BLaER1 (cell line): ENCODE measurements around the gene CPPED1.
"Not testable (repeated sequence)": the region's sequence is repeated elsewhere in the genome, so short reads cannot be mapped to it uniquely, and the experiment has no call there.

Experiments
- H3K27ac ChIP-seq: shearing (Covaris generic); formaldehyde crosslinking; 2 replicates; pipeline ENCODE4 v1.8.1; 2022
- H3K27me3 ChIP-seq: shearing (Covaris generic); formaldehyde crosslinking; 2 replicates; pipeline ENCODE4 v1.8.1; 2022
- H3K36me3 ChIP-seq: shearing (Covaris generic); formaldehyde crosslinking; 2 replicates; pipeline ENCODE4 v1.8.1; 2022
- H3K4me1 ChIP-seq: shearing (Covaris generic); formaldehyde crosslinking; 2 replicates; pipeline ENCODE4 v1.8.1; 2022
- H3K4me2 ChIP-seq: shearing (Covaris generic); formaldehyde crosslinking; 2 replicates; pipeline ENCODE4 v1.8.1; 2022
- H3K4me3 ChIP-seq: shearing (Covaris generic); formaldehyde crosslinking; 2 replicates; pipeline ENCODE4 v1.8.1; 2022
- H3K9ac ChIP-seq: shearing (Covaris generic); formaldehyde crosslinking; 2 replicates; pipeline ENCODE4 v1.8.1; 2022
- H3K9me3 ChIP-seq: shearing (Covaris generic); formaldehyde crosslinking; 2 replicates; pipeline ENCODE4 v1.8.1; 2022
- H4K20me1 ChIP-seq: shearing (Covaris generic); formaldehyde crosslinking; 2 replicates; pipeline ENCODE4 v1.8.1; 2022
- Cebpa-rat ChIP-seq: shearing (Covaris generic); IDR thresholded peaks from 2 replicates; pipeline ENCODE4 v1.8.1; 2022

Gene CPPED1

DNA sequence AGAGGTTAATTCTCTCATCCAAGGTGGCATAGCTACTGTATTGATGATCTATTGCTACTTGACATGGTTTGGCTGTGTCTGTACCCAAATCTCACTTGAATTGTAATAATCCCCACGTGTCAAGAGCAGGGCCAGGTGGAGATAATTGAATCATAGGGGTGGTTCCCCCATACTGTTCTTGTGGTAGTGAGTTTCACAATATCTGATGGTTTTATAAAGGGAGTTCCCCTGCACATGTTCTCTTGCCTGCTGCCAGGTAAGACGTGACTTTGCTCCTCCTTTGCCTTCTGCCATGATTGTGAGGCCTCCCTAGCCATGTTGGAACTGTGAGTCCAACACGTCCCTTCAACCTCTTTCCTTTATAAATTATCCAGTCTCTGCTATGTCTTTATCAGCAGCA lies 22.9 kb upstream of the CPPED1 start:
- Histone ChIP-seq H3K4me1 (peaks cover 7% of the 10 kb centered on the region; the same call in 1 of the 2 replicates), H3K36me3 (no peaks in the 10 kb centered on the region), H3K9me3 (no peaks in the 10 kb centered on the region), H4K20me1 (no peaks in the 10 kb centered on the region), H3K4me3 (no peak overlapping the region), H3K27ac (no peak overlapping the region), H3K4me2 (no peak overlapping the region), H3K9ac (no peak overlapping the region), H3K27me3 (no peaks in the 10 kb centered on the region)
- TF ChIP-seq Cebpa-rat = no peak

DNA sequence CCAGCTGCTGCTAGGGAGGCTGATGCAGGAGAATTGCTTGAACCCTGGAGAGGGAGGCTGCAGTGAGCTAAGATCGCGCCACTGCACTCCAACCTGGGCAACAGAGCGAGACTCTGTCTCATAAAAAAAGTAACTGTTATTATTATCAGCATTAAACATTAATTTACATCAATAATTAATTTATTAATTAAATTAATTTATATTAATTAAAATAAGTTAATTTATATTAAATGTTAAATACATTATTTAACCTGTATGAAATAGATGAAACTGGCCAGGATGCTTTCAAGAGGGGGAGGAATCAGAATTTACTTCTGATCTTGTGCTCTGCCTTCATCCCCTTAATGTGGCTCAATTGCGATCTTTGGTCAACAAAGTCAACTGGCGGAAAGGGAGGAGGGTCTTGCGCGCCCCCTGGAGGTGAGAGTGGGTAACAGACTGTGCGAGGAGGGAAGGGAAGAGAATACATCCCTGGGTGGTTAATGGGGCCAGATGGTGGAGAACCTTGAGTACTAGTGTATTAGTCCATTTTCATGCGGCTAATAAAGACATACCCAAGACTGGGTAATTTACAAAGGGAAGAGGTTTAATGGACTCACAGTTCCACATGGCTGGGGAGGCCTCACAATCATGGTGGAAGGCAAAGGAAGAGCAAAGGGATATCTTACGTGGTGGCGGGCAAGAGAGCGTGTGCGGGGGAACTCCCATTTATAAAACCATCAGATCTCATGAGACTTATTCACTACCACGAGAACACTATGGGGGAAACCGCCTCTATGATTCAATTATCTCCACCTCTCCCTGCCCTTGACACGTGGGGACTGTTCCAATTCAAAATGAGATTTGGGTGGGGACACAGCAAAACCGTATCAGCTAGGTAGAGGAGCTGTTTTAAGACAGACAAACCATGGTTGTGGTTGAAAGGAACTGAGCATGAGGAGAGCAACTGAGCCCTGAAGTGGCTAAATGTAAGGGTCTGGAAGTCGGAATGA lies 15.7 kb upstream of the CPPED1 start:
- TF ChIP-seq Cebpa-rat = no peak
- H3K4me2 ChIP-seq = no peak overlapping the region

DNA sequence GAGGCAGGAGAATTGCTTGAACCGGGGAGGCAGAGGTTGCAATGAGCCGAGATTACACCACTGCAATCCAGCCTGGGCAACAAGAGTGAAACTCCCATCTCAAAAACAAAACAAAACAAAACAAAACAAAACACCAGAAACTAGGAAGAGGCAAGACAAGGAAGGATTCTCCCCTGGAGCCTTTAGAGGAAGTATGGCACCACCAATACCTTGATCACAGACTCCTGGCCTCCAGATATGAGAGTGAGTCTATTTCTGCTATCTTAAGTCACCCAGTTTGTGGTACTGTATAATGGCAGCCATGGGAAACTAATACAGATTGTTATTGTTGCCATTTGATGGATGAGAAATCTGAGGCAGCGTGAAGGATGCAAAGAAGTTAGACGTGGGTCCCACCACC lies 14.6 kb upstream of the CPPED1 start:
- peaks cover 20% of the 10 kb centered on the region for H3K4me1 ChIP-seq
- no peak for TF ChIP-seq Cebpa-rat
- no peaks in the 10 kb centered on the region for H3K9me3 ChIP-seq
- H3K9ac ChIP-seq = no peak overlapping the region
- no peaks in the 10 kb centered on the region for H3K36me3 ChIP-seq
- no peaks in the 10 kb centered on the region for H3K27me3 ChIP-seq
- H4K20me1 ChIP-seq = no peaks in the 10 kb centered on the region
- H3K4me2 ChIP-seq = no peak overlapping the region
- no peak overlapping the region for H3K27ac ChIP-seq
- no peak overlapping the region for H3K4me3 ChIP-seq

More for the DNA sequence above, 15.7 kb upstream of the CPPED1 start:
- Histone ChIP-seq H3K4me3 (no peak overlapping the region), H3K9me3 (no peaks in the 10 kb centered on the region), H3K4me1 (peaks cover 20% of the 10 kb centered on the region), H3K27ac (no peak overlapping the region), H3K36me3 (no peaks in the 10 kb centered on the region), H3K9ac (no peak overlapping the region), H3K27me3 (no peaks in the 10 kb centered on the region), H4K20me1 (no peaks in the 10 kb centered on the region)

DNA sequence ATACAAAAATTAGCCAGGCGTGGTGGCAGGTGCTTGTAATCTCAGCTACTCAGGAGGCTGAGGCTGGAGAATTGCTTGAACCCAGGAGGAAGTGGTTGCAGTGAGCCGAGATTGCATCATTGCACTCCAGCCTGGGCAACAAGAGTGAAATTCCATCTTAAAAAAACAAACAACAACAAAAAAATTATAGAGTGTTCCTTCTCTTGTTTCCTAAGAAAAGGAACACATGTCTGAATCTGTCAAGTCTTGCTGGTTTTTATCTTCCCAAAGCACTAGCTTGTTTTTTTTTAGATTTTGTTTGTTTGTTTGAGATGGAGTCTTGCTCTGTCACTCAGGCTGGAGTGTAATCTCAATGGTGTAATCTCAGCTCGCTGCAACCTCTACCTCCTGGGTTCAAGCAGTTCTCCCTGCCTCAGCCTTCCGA lies 13.1 kb upstream of the CPPED1 start:
- H3K9me3 ChIP-seq, H3K36me3 ChIP-seq, H3K9ac ChIP-seq, H3K27me3 ChIP-seq, H3K4me3 ChIP-seq, H4K20me1 ChIP-seq, H3K27ac ChIP-seq: not testable (repeated sequence)
- TF ChIP-seq Cebpa-rat = peak; percentile 77
- Histone ChIP-seq H3K4me1 (peaks cover 20% of the 10 kb centered on the region), H3K4me2 (peak overlapping the region; percentile 60)

DNA sequence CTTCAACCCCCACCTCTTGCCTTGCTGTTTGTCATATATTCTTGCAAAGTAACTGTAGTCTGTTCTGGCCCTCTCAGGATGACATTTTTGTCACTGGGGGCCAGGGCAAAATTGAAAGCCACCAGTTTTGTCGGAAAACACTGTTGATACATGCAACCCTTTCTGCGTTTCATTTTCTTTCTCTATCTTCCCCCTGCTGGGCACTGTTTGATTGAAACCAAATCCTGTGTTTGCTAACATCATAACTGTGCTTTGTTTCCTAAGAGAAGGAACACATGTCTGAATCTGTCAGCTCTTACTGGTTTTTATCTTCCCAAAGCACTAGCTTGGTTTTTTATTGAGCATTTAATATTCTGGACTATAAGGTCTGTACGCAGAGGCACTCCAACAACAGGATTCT lies 11.7 kb upstream of the CPPED1 start:
- TF ChIP-seq Cebpa-rat = no peak
- Histone ChIP-seq H3K36me3 (no peaks in the 10 kb centered on the region), H3K9ac (no peak overlapping the region), H3K4me1 (peaks cover 27% of the 10 kb centered on the region), H3K4me3 (no peak overlapping the region), H3K9me3 (peaks cover 6% of the 10 kb centered on the region), H3K27me3 (no peaks in the 10 kb centered on the region), H3K27ac (no peak overlapping the region), H4K20me1 (no peaks in the 10 kb centered on the region), H3K4me2 (no peak overlapping the region)

DNA sequence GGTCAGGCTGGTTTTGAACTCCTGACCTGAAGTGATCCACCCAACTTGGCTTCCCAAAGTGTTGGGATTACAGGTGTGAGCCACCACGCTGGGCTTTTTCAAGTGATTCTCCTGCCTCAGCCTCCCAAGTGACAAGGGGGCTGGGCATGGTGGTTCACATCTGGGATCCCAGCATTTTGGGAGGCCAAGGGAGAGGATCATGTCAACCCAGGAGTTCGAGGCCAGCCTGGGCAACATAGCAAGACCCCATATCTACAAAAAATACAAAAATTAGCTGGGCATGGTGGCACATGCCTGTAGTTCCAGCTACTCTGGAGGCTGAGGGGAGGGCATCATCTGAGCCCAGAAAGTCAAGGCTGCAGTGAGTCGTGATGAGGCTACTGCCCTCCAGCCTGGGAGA lies 10.0 kb upstream of the CPPED1 start:
- not testable (repeated sequence) for H4K20me1 ChIP-seq, H3K4me2 ChIP-seq, H3K9ac ChIP-seq, H3K4me3 ChIP-seq, H3K27ac ChIP-seq, H3K36me3 ChIP-seq, H3K27me3 ChIP-seq
- peaks cover 15% of the 10 kb centered on the region for H3K9me3 ChIP-seq
- peaks cover 31% of the 10 kb centered on the region for H3K4me1 ChIP-seq

GRCh38 chr16:12813321-12813720 lies 9.6 kb upstream of the CPPED1 start:
- H3K4me2 ChIP-seq, H3K27me3 ChIP-seq, H3K9ac ChIP-seq, H3K27ac ChIP-seq, H3K4me3 ChIP-seq, H4K20me1 ChIP-seq, H3K36me3 ChIP-seq: not testable (repeated sequence)
- Histone ChIP-seq H3K4me1 (peaks cover 31% of the 10 kb centered on the region), H3K9me3 (peaks cover 15% of the 10 kb centered on the region)

- H3K4me3 ChIP-seq = no peak overlapping the region
- H3K27ac ChIP-seq = no peak overlapping the region
- TF ChIP-seq Cebpa-rat = no peak
- no peak overlapping the region for H3K4me2 ChIP-seq
- peaks cover 21% of the 10 kb centered on the region for H3K4me1 ChIP-seq
- H3K27me3 ChIP-seq = no peaks in the 10 kb centered on the region
- H3K9ac ChIP-seq = no peak overlapping the region
- no peaks in the 10 kb centered on the region for H4K20me1 ChIP-seq
- peaks cover 15% of the 10 kb centered on the region for H3K9me3 ChIP-seq
- H3K36me3 ChIP-seq = no peaks in the 10 kb centered on the region
These were observed 8.0 kb upstream of the CPPED1 start for GRCh38 chr16:12811441-12812383.

DNA sequence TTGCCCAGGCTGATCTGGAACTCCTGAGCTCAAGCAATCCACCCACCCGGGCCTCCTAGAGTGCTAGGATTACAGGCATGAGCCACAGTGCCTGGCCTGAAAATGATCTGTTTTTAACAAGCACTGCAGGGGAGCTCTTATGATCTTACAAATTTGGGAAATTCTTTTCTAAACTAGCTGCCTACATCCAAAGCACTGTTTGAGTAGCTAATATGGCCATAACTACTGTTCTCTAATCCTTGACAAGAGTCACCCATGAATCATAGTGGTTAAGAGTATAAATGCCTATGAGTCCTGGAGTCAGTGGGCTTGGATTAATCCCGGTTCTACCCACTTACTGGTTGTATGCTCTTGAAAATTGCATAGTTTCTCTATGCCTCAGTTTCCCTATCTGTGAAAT lies 1.4 kb upstream of the CPPED1 start:
- Histone ChIP-seq H3K4me2 (no peak overlapping the region), H3K27ac (no peak overlapping the region), H3K9ac (no peak overlapping the region), H4K20me1 (no peaks in the 10 kb centered on the region), H3K4me1 (peaks cover 23% of the 10 kb centered on the region), H3K4me3 (no peak overlapping the region), H3K9me3 (peaks cover 7% of the 10 kb centered on the region), H3K27me3 (no peaks in the 10 kb centered on the region), H3K36me3 (no peaks in the 10 kb centered on the region)
- no peak for TF ChIP-seq Cebpa-rat

GRCh38 chr16:12804395-12804794 lies 708 bp upstream of the CPPED1 start:
- Histone ChIP-seq H3K9ac (0 out of 2 replicates have a peak overlapping the region, but pooled peaks have one; percentile 82), H4K20me1 (no peaks in the 10 kb centered on the region), H3K4me2 (peak overlapping the region; percentile 64), H3K27me3 (no peaks in the 10 kb centered on the region), H3K27ac (no peak overlapping the region), H3K4me1 (peaks cover 22% of the 10 kb centered on the region), H3K36me3 (no peaks in the 10 kb centered on the region), H3K4me3 (peak overlapping the region; percentile 77), H3K9me3 (0 out of 2 replicates have a peak, but pooled peaks cover under 1% of the 10 kb centered on the region)
- no peak for TF ChIP-seq Cebpa-rat
